ENCODE results near the gene SPATC1L. TPM values are rescaled to one million over a fixed set of nuclear protein-coding genes. Genes with fewer than 3 reads are reported as not detected.

Gene SPATC1L
- total and polyA plus RNA-seq, 2 of the 8 experiments (the other 6 are each of a cell fraction or from before 2014, with no cell fraction given) = 24.9 to 50.0 TPM

GRCh38 chr21:46185716-46186115, 1.5 kb upstream of the SPATC1L start:
- 92% methylated on average over 7 of the region's 7 CpGs; no CpG with 5 or more reads in 1 of the 2 experiments for WGBS, 2 experiments (ENCODE audit: extremely low coverage in 1 of 2, insufficient coverage in 1 of 2, insufficient read length in 1 of 2, insufficient replicate concordance in 2 of 2, low coverage in 1 of 2, low lambda C conversion rate in 2 of 2, missing lambda C conversion rate in 1 of 2)
- Histone ChIP-seq H3K4me3 (ENCODE audit: extremely low read depth in 1 of 4, insufficient read depth in 2 of 4, low read depth in 3 of 4, low read length in 4 of 4) (0 out of 8 replicates have a peak overlapping the region, but pooled peaks of 1 of the 4 experiments have one; percentile 93), H3K9me3 (ENCODE audit: insufficient read depth in 2 of 2, low read depth in 1 of 2, low read length in 1 of 2) (no peaks in the 10 kb centered on the region), H4K91ac (replicated peaks; ENCODE audit: insufficient read length, low read length) (no peak overlapping the region), H4K5ac (ENCODE audit: insufficient read length, low read depth, low read length) (no peak overlapping the region), H3K4ac (replicated peaks; ENCODE audit: insufficient read length, low read depth, low read length) (no peak overlapping the region), H2AK5ac (ENCODE audit: low read depth, low read length) (no peak overlapping the region), H2BK15ac (ENCODE audit: low read length) (0 out of 2 replicates have a peak overlapping the region, but pooled peaks have one; percentile 72), H4K8ac (ENCODE audit: extremely low read depth, insufficient read depth, low read length) (no peak overlapping the region), H3K36me3 (ENCODE audit: control insufficient read depth in 2 of 4, insufficient read depth in 4 of 4, low read length in 3 of 4) (peaks cover 0 to 2% (median 0%) of the 10 kb centered on the region in 4 experiments; a peak in 2 of 8 replicates), H3K9ac (replicated peaks in 1 of 4; ENCODE audit: extremely low read depth in 1 of 4, low read depth in 3 of 4, low read length in 3 of 4) (no peak overlapping the region), H4K20me1 (replicated peaks in 1 of 2; ENCODE audit: control insufficient read depth in 1 of 2, insufficient read depth in 2 of 2, low read length in 2 of 2) (peaks cover 0 to 18% of the 10 kb centered on the region in 2 experiments), H2BK12ac (ENCODE audit: low read depth, low read length) (no peak overlapping the region), H3K4me1 (replicated peaks in 1 of 4; ENCODE audit: control insufficient read depth in 3 of 4, insufficient read depth in 4 of 4, low read length in 3 of 4) (peaks cover 4 to 15% (median 7%) of the 10 kb centered on the region in 4 experiments; a peak in 5 of 7 replicates), H3K18ac (ENCODE audit: extremely low read depth, low read length) (no peak overlapping the region), H3K79me1 (ENCODE audit: low read depth, low read length) (0 out of 2 replicates have a peak, but pooled peaks cover 2% of the 10 kb centered on the region), H3K4me2 (ENCODE audit: insufficient read depth in 1 of 2, low read depth in 2 of 2, low read length in 2 of 2) (peak overlapping the region; percentile 87 to 97; a peak in 2 of 4 replicates), H2BK20ac (ENCODE audit: low read length) (no peak overlapping the region), H2BK120ac (replicated peaks; ENCODE audit: low read depth, low read length) (no peak overlapping the region), H3K56ac (replicated peaks; ENCODE audit: insufficient read length, low read depth, low read length) (no peak overlapping the region), H2AFZ (ENCODE audit: low read length) (no peak overlapping the region), H3K23ac (ENCODE audit: insufficient read length) (no peak overlapping the region), H3K23me2 (ENCODE audit: low read depth, low read length) (peaks cover 8% of the 10 kb centered on the region), H2BK5ac (ENCODE audit: low read depth, low read length) (no peak overlapping the region), H3K14ac (ENCODE audit: insufficient read length) (no peak overlapping the region), H3K79me2 (ENCODE audit: control insufficient read depth in 1 of 2, insufficient read depth in 2 of 2, low read length in 2 of 2) (peaks cover 0 to 2% of the 10 kb centered on the region in 2 experiments; a peak in 1 of 4 replicates), H3K27ac (ENCODE audit: low read depth, low read length) (no peak overlapping the region), H3K27me3 (replicated peaks in 1 of 4; ENCODE audit: control insufficient read depth in 3 of 4, extremely low read depth in 1 of 4, insufficient read depth in 3 of 4, low read length in 3 of 4) (no peaks in the 10 kb centered on the region)
- FAIRE-seq (no peak), DNase-seq (ENCODE audit: low read depth in 1 of 2, low spot score in 2 of 2) (no peak)
- TF ChIP-seq CTBP2 (IDR thresholded peaks at IDR 0.05; ENCODE audit: borderline replicate concordance, insufficient read depth, insufficient read length, low read length) = no peak
- no peak for TF ChIP-seq USF2 (IDR thresholded peaks at IDR 0.05; ENCODE audit: low read length)
- TF ChIP-seq POLR2AphosphoS5 (IDR thresholded peaks at IDR 0.05; ENCODE audit: low read depth, low read length) = no peak
- TF ChIP-seq KDM4A (IDR thresholded peaks at IDR 0.05; ENCODE audit: low read depth, low read length, severe bottlenecking) = no peak
- no peak for TF ChIP-seq FOSL1 (IDR thresholded peaks at IDR 0.05; ENCODE audit: insufficient read depth, low read depth, low read length)
- TF ChIP-seq CHD1 (IDR thresholded peaks at IDR 0.05; ENCODE audit: low read depth, low read length) = no peak
- no peak for TF ChIP-seq HDAC2 (IDR thresholded peaks at IDR 0.05; ENCODE audit: borderline replicate concordance in 1 of 2, low read depth in 2 of 2, low read length in 2 of 2)
- CTCF ChIA-PET (ENCODE audit: partially characterized antibody) = interaction anchor here (1.3 to 1.6 kb wide), 2 partner anchors 10 to 41 kb away, joined by 3 read pairs; no protein-coding TSS in a partner anchor
- POLR2A ChIA-PET (ENCODE audit: partially characterized antibody) = no interaction called here
